Measurements from ENCODE around the gene CHPF2. TPM values are rescaled to one million over a fixed set of nuclear protein-coding genes. Genes with fewer than 3 reads are reported as not detected.

The CHPF2 gene
- total RNA-seq, 2 experiments from 2014 or later, result 34.7 to 36.1 TPM

- ATAC-seq (no peak), DNase-seq (no peak)
- Mint-ChIP-seq H3K4me1 (ENCODE audit: low read depth) (peaks cover 37% of the 10 kb centered on the region), H3K4me3 (peak overlapping the region; percentile 99), H3K27me3 (ENCODE audit: low read depth) (no peaks in the 10 kb centered on the region), H3K9me3 (ENCODE audit: insufficient read depth) (no peaks in the 10 kb centered on the region), H3K36me3 (ENCODE audit: low read depth) (peaks cover 36% of the 10 kb centered on the region), H3K27ac (peak overlapping the region; percentile 97)
- ChIA-PET POLR2A (interaction anchor here (1.0 to 1.6 kb wide), 7 partner anchors 8 to 115 kb away, joined by 3 to 11 read pairs (median 5); partner anchors contain the start of gene NUB1), CTCF (interaction anchor here (1.1 to 5.1 kb wide), 7 partner anchors 13 to 209 kb away, joined by 3 to 59 read pairs (median 7); no protein-coding TSS in a partner anchor)
These were observed 5.8 kb upstream of the CHPF2 start for GRCh38 chr7:151226560-151226874.

DNA sequence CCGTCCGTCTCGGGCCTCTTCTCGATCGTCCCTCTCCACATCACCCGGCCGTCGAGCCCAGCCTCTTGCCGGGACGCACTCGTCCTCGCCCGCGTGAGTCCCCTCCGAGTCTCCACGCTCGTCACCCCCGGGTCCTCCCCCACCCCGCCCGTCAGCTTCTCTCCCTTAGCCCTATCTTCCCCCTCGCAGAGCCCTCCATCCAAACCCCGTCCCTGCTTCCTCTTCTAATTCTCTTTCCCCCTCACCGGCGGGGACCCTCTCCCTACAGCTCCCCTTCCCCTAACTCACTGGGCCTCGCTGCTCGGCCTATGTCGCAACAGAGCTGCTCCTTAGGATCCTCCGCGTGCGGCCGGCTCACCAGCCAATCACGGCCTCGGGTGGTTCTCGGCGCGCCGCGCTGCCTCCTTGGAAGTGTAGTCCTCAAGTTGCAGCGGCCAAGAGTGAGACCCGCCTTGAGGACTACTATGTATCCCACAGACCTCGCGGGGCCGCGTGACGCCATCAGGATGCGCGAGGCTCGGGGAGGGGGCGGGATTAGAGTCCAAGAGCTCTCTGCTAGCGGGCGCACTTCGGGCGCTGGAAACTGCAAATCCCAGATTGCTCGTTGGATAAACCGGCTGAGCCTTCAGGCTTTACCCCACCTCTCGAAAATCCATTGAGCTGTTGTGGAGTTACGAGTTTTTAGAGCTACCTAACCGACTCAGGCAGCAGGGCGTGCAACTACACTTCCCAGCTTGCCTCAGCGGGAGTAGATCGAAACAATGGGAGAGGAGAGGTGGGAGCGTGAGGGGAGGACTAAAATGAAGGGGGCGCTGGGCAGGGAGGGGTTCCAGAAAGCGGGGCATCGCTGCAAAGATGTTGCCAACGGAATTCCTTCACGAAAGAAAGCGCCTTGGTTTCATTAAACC, 5.2 kb upstream of the CHPF2 start, which contains the start of gene ABCF2:
ABCF2 (minus strand) TSS at position 331 of the 908 bp plus-strand sequence. CDS start 747 bp downstream, outside the sequence.
- Mint-ChIP-seq H3K4me1 (ENCODE audit: low read depth) (peaks cover 43% of the 10 kb centered on the region), H3K27me3 (ENCODE audit: low read depth) (no peaks in the 10 kb centered on the region), H3K9me3 (ENCODE audit: insufficient read depth) (no peaks in the 10 kb centered on the region), H3K27ac (peak within 1 kb of the TSS; percentile 97), H3K4me3 (peak within 1 kb of the TSS; percentile 99), H3K36me3 (ENCODE audit: low read depth) (peaks cover 31% of the 10 kb centered on the region)
- ChIA-PET POLR2A (interaction anchor here (0.8 to 1.6 kb wide), 9 partner anchors 9 to 115 kb away, joined by 3 to 11 read pairs (median 4); partner anchors contain the start of gene NUB1), CTCF (interaction anchor here (0.8 to 5.1 kb wide), 9 partner anchors 10 to 209 kb away, joined by 3 to 59 read pairs (median 7); no protein-coding TSS in a partner anchor)
- ATAC-seq, result peak; percentile 100
- peak; percentile 99 for DNase-seq

- ChIA-PET POLR2A (interaction anchor here (0.6 to 1.5 kb wide), 4 partner anchors 22 to 115 kb away, joined by 3 to 5 read pairs (median 4); partner anchors contain the start of gene NUB1), CTCF (interaction anchor here (0.9 to 5.1 kb wide), 6 partner anchors 9 to 124 kb away, joined by 3 to 59 read pairs (median 8); no protein-coding TSS in a partner anchor)
- no peak for DNase-seq
- Mint-ChIP-seq H3K27ac (peak overlapping the region; percentile 97), H3K4me1 (ENCODE audit: low read depth) (peaks cover 44% of the 10 kb centered on the region), H3K36me3 (ENCODE audit: low read depth) (peaks cover 26% of the 10 kb centered on the region), H3K27me3 (ENCODE audit: low read depth) (no peaks in the 10 kb centered on the region), H3K9me3 (ENCODE audit: insufficient read depth) (no peaks in the 10 kb centered on the region), H3K4me3 (peak overlapping the region; percentile 99)
- no peak for ATAC-seq
These were observed 4.0 kb upstream of the CHPF2 start for GRCh38 chr7:151228024-151228866.

DNA sequence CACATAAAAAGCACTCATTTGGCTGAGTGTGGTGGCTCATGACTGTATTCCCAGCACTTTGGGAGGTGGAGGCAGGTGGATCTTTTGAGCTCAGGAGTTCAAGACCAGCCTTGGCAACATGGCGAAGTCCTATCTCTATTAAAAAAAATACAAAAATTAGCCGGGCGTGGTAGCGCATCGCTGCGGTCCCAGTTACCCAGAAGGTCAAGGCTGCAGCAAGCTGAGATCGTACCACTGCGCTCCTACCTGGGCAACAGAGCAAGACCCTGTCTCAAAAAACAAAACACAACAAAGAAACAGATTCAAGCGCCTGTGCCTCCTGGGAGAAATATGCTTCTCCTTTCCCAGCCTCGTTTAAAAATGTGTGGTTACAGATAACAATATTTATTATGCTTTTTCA, 3.0 kb upstream of the CHPF2 start:
- H3K27ac Mint-ChIP-seq, result no peak overlapping the region
- no peaks in the 10 kb centered on the region for H3K27me3 Mint-ChIP-seq (ENCODE audit: low read depth)
- DNase-seq, result no peak
- ATAC-seq, result no peak
- peaks cover 25% of the 10 kb centered on the region for H3K36me3 Mint-ChIP-seq (ENCODE audit: low read depth)
- H3K4me1 Mint-ChIP-seq (ENCODE audit: low read depth), result peaks cover 54% of the 10 kb centered on the region
- no peaks in the 10 kb centered on the region for H3K9me3 Mint-ChIP-seq (ENCODE audit: insufficient read depth)
- H3K4me3 Mint-ChIP-seq, result no peak overlapping the region
- ChIA-PET CTCF (no interaction called here), POLR2A (no interaction called here)

GRCh38 chr7:151231080-151231479, 1.2 kb upstream of the CHPF2 start:
- Mint-ChIP-seq H3K27ac (no peak overlapping the region), H3K36me3 (ENCODE audit: low read depth) (peaks cover 22% of the 10 kb centered on the region), H3K27me3 (ENCODE audit: low read depth) (no peaks in the 10 kb centered on the region), H3K9me3 (ENCODE audit: insufficient read depth) (no peaks in the 10 kb centered on the region), H3K4me1 (ENCODE audit: low read depth) (peaks cover 53% of the 10 kb centered on the region), H3K4me3 (peak overlapping the region; percentile 100)
- ChIA-PET POLR2A (no interaction called here), CTCF (no interaction called here)
- DNase-seq (no peak), ATAC-seq (no peak)

GRCh38 chr7:151232917-151233701, 826 bp downstream of the CHPF2 start:
- no peaks in the 10 kb centered on the region for H3K27me3 Mint-ChIP-seq (ENCODE audit: low read depth)
- CTCF ChIA-PET, result interaction anchor here (0.6 to 3.7 kb wide), 6 partner anchors 11 to 109 kb away, joined by 3 to 55 read pairs (median 4); no protein-coding TSS in a partner anchor
- peak overlapping the region; percentile 99 for H3K27ac Mint-ChIP-seq
- POLR2A ChIA-PET, result interaction anchor here (0.6 to 2.8 kb wide), 6 partner anchors 10 to 324 kb away, joined by 3 to 21 read pairs (median 4); partner anchors contain the start of gene H2BK1
- H3K9me3 Mint-ChIP-seq (ENCODE audit: insufficient read depth), result no peaks in the 10 kb centered on the region
- H3K4me3 Mint-ChIP-seq, result peak overlapping the region; percentile 100
- H3K36me3 Mint-ChIP-seq (ENCODE audit: low read depth), result peaks cover 32% of the 10 kb centered on the region
- peak; percentile 80 for DNase-seq
- ATAC-seq, result peak; percentile 75
- peaks cover 33% of the 10 kb centered on the region for H3K4me1 Mint-ChIP-seq (ENCODE audit: low read depth)

DNA sequence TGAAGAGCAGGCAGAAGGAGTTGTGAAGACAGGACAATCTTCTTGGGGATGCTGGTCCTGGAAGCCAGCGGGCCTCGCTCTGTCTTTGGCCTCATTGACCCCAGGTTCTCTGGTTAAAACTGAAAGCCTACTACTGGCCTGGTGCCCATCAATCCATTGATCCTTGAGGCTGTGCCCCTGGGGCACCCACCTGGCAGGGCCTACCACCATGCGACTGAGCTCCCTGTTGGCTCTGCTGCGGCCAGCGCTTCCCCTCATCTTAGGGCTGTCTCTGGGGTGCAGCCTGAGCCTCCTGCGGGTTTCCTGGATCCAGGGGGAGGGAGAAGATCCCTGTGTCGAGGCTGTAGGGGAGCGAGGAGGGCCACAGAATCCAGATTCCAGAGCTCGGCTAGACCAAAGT, 1.5 kb downstream of the CHPF2 start:
- CTCF ChIA-PET, result interaction anchor here (0.7 to 3.7 kb wide), 2 partner anchors 10 to 62 kb away, joined by 5 to 55 read pairs; no protein-coding TSS in a partner anchor

GRCh38 chr7:151235091-151235787, 3.0 kb downstream of the CHPF2 start:
- ATAC-seq, result no peak
- no peak for DNase-seq
- Mint-ChIP-seq H3K9me3 (ENCODE audit: insufficient read depth) (no peaks in the 10 kb centered on the region), H3K4me3 (no peak overlapping the region), H3K36me3 (ENCODE audit: low read depth) (peaks cover 36% of the 10 kb centered on the region), H3K27ac (no peak overlapping the region), H3K27me3 (ENCODE audit: low read depth) (no peaks in the 10 kb centered on the region), H3K4me1 (ENCODE audit: low read depth) (peaks cover 31% of the 10 kb centered on the region)
- CTCF ChIA-PET, result interaction anchor here (0.8 to 3.7 kb wide), 2 partner anchors 9 to 12 kb away, joined by 3 to 55 read pairs; no protein-coding TSS in a partner anchor
- POLR2A ChIA-PET, result interaction anchor here (2.8 kb wide), 1 partner anchor 8 kb away, joined by 21 read pairs; no protein-coding TSS in a partner anchor

More for the DNA sequence above, 1.5 kb downstream of the CHPF2 start:
- DNase-seq, result no peak
- ATAC-seq, result no peak
- peaks cover 31% of the 10 kb centered on the region for H3K4me1 Mint-ChIP-seq (ENCODE audit: low read depth)
- no peaks in the 10 kb centered on the region for H3K9me3 Mint-ChIP-seq (ENCODE audit: insufficient read depth)
- POLR2A ChIA-PET, result interaction anchor here (0.5 to 2.8 kb wide), 3 partner anchors 9 to 117 kb away, joined by 3 to 21 read pairs (median 3); no protein-coding TSS in a partner anchor
- peaks cover 32% of the 10 kb centered on the region for H3K36me3 Mint-ChIP-seq (ENCODE audit: low read depth)
- H3K4me3 Mint-ChIP-seq, result peak overlapping the region; percentile 100
- H3K27me3 Mint-ChIP-seq (ENCODE audit: low read depth), result no peaks in the 10 kb centered on the region
- peak overlapping the region; percentile 99 for H3K27ac Mint-ChIP-seq

GRCh38 chr7:151236406-151236805, 4.1 kb downstream of the CHPF2 start:
- Mint-ChIP-seq H3K27me3 (ENCODE audit: low read depth) (no peaks in the 10 kb centered on the region), H3K4me3 (no peak overlapping the region), H3K27ac (no peak overlapping the region), H3K36me3 (ENCODE audit: low read depth) (peaks cover 36% of the 10 kb centered on the region), H3K9me3 (ENCODE audit: insufficient read depth) (no peaks in the 10 kb centered on the region), H3K4me1 (ENCODE audit: low read depth) (peaks cover 27% of the 10 kb centered on the region)
- ATAC-seq, result no peak
- ChIA-PET POLR2A (no interaction called here), CTCF (interaction anchor here (0.9 to 2.2 kb wide), 3 partner anchors 9 to 70 kb away, joined by 3 to 9 read pairs (median 8); partner anchors contain the start of gene ABCF2)
- no peak for DNase-seq

Data from activated CD8-positive, alpha-beta T cell treated with anti-CD3 and anti-CD28 coated beads, Interleukin-2, amount 10 ng/mL, durations not matched to agents 7 days and 5 days (primary cell).